Left lung (tissue), 10 donors: ENCODE results near the gene XPNPEP3. TPM values are rescaled to one million over a fixed set of nuclear protein-coding genes. Genes with fewer than 3 reads are reported as not detected.
A peak's percentile ranks its signal among the peaks of the same experiment; 100 is the strongest.

Experiments used
- ATAC-seq: fragments of 200-7000 bp; cut with Tn5 transposase; one replicate; pipeline ENCODE4 v1.9.1; 2020; ENCODE audit warnings: moderate library complexity
- DNase-seq, 4 donors: peaks; one replicate each; pipeline ENCODE4 v3.0.0-alpha.2; 2013 to 2020
- H3K27ac ChIP-seq, 2 donors: fragments of 200-600 bp; sonication (generic) in 1 of 2; one replicate each; pipeline versions ENCODE4 v1.5.0 to v1.8.0; 2020 to 2021
- H3K27me3 ChIP-seq, 2 donors: fragments of 200-600 bp; sonication (generic) in 1 of 2; one replicate each; pipeline versions ENCODE4 v1.5.0 to v1.8.0; 2020 to 2021
- H3K36me3 ChIP-seq, 2 donors: fragments of 200-600 bp; sonication (generic) in 1 of 2; one replicate each; pipeline versions ENCODE4 v1.5.0 to v1.8.0; 2020 to 2021
- H3K4me1 ChIP-seq, 2 donors: fragments of 200-600 bp; one replicate each; pipeline ENCODE4 v1.8.0; 2021
- H3K4me3 ChIP-seq, 2 donors: fragments of 200-600 bp; sonication (generic) in 1 of 2; one replicate each; pipeline versions ENCODE4 v1.5.0 to v1.8.0; 2020 to 2021; ENCODE audit warnings: mild to moderate bottlenecking in 1 of 2
- H3K9me3 ChIP-seq, 2 donors: fragments of 200-600 bp; sonication (generic) in 1 of 2; one replicate each; pipeline versions ENCODE4 v1.5.0 to v1.8.0; 2020 to 2021
- intact Hi-C, 2 donors: fragments of 100-400 bp; cut with DNase I; formaldehyde crosslinking; loops; one replicate each; pipeline versions ENCODE4 v1.11.2 to v1.14.2; 2022
- polyA plus RNA-seq, 6 donors: library from polyadenylated mRNA; unstranded; fragments of 120-200 nt; gene quantifications; one replicate each; pipeline ENCODE4 v1.2.1, GENCODE V29; 2013; ENCODE audit not compliant: insufficient read length in 6 of 6
- total RNA-seq, 2 donors: library from RNA; stranded (reverse); fragmentation: NEBNext Ultra II Directional; extraction: Animal tissue kit (Norgen Biotek cat#: 25700); gene quantifications; one replicate each; pipeline ENCODE4 v1.2.1, GENCODE V29; 2021
- TF ChIP-seq, protein P1 (sequence below), 2 donors: fragments of 200-600 bp; sonication (generic) in 1 of 2; IDR thresholded peaks; one replicate each; pipeline versions ENCODE4 v1.5.0 to v1.8.0; 2021; ENCODE audit warnings: antibody characterized with exemption in 2 of 2
- donor health status: DM: no; HTN: yes; CAD: no.
- donor health status: DM: no; HTN: no; CAD: no.

Gene XPNPEP3
- total and polyA plus RNA-seq, 8 donors: 12.1 to 25.6 (median 21.9) TPM

DNA sequence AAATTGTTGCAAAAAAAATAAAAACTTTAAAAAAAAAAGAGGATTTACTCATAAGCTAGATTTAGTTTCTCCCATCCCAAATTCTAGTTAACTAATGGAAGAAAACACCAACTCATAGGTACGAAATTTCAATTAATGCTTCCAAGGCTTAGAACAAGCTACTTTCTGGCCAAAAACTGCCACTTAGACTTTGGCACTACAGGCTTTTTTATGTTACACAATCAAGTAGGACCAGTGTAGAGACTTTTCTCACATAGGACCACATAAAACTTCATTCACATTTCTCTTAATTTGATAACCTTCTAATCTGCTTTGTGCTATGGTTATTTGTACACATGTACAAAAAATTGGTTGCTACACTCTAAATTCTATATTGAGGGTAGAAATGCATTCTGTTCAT lies 3.6 kb upstream of the XPNPEP3 start:
- Histone ChIP-seq H3K4me3 (no peak overlapping the region), H3K9me3 (no peaks in the 10 kb centered on the region), H3K27me3 (no peaks in the 10 kb centered on the region), H3K36me3 (peaks cover 0 to 26% of the 10 kb centered on the region in 2 donors), H3K27ac (no peak overlapping the region), H3K4me1 (peaks cover 37 to 48% of the 10 kb centered on the region in 2 donors)
- DNase-seq (no peak), ATAC-seq (no peak)
- TF ChIP-seq, protein P1, sequence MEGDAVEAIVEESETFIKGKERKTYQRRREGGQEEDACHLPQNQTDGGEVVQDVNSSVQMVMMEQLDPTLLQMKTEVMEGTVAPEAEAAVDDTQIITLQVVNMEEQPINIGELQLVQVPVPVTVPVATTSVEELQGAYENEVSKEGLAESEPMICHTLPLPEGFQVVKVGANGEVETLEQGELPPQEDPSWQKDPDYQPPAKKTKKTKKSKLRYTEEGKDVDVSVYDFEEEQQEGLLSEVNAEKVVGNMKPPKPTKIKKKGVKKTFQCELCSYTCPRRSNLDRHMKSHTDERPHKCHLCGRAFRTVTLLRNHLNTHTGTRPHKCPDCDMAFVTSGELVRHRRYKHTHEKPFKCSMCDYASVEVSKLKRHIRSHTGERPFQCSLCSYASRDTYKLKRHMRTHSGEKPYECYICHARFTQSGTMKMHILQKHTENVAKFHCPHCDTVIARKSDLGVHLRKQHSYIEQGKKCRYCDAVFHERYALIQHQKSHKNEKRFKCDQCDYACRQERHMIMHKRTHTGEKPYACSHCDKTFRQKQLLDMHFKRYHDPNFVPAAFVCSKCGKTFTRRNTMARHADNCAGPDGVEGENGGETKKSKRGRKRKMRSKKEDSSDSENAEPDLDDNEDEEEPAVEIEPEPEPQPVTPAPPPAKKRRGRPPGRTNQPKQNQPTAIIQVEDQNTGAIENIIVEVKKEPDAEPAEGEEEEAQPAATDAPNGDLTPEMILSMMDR (IDR thresholded peaks at IDR 0.05): no peak
- intact Hi-C loops: no loop called here

DNA sequence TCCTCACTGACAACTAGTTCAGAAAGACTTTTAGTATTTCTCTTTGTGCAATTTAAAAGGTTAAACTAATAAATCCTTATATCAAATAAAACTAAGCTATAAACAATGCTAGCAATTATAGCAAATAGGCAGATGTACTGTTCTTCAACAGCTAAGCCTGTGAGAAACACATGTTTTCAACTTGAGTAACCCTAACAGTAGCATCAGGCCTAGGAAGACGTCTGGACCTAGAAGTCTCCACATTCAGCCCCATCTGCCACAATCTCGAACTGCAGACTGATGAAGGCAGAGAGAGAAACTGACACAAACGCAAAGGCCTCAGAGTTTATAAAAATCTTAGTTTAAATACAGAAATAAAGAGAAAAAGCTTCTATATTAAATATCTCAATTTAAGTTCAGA lies 3.0 kb upstream of the XPNPEP3 start:
- Histone ChIP-seq H3K36me3 (peaks cover 0 to 19% of the 10 kb centered on the region in 2 donors), H3K27ac (no peak overlapping the region), H3K4me1 (peaks cover 41 to 49% of the 10 kb centered on the region in 2 donors), H3K9me3 (no peaks in the 10 kb centered on the region), H3K27me3 (no peaks in the 10 kb centered on the region), H3K4me3 (peak overlapping the region in 1 of 2 donors; percentile 93)
- DNase-seq (no peak), ATAC-seq (no peak)
- TF ChIP-seq, protein P1 (IDR thresholded peaks at IDR 0.05): no peak
- intact Hi-C loops: no loop called here

DNA sequence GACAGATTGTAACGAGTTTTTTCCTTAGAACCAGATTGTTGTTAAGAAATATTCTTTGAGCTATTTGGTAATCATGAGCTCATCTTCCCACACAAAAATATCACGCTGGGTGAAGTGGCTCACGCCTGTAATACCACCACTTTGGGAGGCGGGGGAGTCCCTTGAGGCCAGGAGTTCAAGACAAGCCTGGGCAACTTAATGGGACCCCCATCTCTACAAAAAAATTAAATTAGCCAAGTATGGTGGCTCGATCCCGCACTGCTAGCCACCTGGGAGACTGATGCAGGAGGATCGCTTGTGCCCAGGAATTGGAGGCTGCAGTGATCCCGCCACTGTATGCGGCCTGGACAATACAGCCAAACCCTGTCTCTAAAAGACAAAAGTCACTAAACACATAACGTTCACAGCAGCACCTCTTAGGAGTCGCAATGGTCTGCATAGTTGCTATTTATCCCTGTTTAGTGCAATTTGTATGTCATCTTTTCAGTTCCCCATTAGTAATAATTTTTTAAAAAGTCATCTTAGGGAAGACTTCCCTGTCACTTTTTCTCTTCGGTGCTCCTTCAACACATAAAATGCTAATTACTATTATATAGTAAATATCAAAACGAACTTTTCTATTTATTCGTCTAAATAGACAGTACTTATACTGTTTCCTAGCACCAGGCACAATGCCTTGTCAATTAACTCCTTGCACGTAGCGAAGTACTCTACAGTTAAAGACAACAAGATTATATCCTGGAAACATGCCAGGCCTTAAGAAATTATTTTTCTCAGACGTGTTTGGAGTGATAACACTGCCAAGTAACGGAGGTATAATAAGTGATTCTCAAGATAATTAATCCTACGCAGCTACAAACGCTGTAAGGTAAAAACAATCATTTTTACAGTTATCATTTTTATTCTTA lies 1.6 kb upstream of the XPNPEP3 start:
- H3K36me3 ChIP-seq: peaks cover 0 to 6% of the 10 kb centered on the region in 2 donors
- intact Hi-C loops: no loop called here
- no peak for ATAC-seq
- TF ChIP-seq, protein P1 (IDR thresholded peaks at IDR 0.05): no peak
- peak overlapping the region; percentile 73 to 93 for H3K4me3 ChIP-seq
- no peaks in the 10 kb centered on the region for H3K27me3 ChIP-seq
- H3K9me3 ChIP-seq: no peaks in the 10 kb centered on the region
- H3K4me1 ChIP-seq: peaks cover 41 to 49% of the 10 kb centered on the region in 2 donors
- DNase-seq: peak in 1 of 4 donors; percentile 28
- peak overlapping the region; percentile 98 to 99 for H3K27ac ChIP-seq

DNA sequence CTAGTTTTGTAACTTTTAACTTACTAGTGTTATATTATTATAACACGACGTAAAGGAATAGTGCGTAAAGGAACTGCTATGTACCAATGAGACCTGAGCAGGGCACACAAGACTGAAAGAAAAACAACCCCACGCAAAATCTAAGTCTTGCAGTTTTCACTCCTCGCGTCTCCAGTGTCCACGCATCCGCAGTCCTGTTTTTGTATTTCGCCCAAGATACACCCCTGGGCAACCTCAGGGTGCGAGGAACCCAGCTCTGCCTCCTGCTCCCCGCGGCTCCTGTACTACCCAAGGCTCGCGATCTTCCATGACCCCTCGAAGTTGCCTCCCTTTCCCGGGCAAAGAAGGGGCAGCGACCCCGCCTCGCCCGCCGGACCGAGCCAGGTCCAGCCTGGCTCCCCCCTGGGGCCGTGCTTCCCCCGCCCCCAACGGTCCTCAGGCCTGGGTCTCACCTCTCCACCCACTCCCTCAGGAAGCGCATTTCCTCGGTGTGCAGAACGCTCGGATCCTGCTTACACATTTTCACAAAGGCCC lies 902 bp upstream of the XPNPEP3 start:
- Histone ChIP-seq H3K9me3 (no peaks in the 10 kb centered on the region), H3K27ac (peak overlapping the region; percentile 98 to 99), H3K4me1 (peaks cover 41 to 44% of the 10 kb centered on the region in 2 donors), H3K27me3 (no peaks in the 10 kb centered on the region), H3K4me3 (peak overlapping the region; percentile 73 to 93), H3K36me3 (peaks cover 0 to 4% of the 10 kb centered on the region in 2 donors)
- TF ChIP-seq, protein P1 (IDR thresholded peaks at IDR 0.05): no peak
- ATAC-seq (peak; percentile 33), DNase-seq (peak in 3 of 4 donors; percentile 33 to 84 (median 43))
- intact Hi-C loops: no loop called here

DNA sequence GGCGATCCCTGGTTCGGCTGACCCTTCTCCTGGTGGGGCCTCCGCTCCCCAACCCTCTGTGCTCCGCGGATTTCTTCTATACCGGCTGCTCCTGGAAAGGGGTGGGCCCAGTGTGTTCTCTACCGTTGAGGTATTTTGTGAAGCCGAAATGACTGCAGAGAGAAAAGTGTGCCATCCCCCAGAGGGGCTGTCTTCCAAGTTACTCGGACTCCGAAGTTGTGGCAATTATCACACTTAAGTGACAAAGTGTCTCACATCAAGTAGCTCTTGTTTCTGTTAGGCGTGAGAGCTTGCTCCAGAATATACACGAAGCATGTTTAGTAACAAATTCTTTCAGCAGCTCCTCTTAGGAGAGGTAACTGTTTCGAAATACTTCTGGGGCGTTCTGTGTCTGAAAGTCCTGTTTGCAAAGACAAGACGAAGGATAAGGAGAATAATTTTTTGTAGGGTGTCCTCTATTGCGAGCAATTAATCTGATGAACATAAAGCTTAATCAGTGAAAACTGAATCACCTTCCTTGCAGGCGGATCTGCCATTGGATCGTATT lies 434 bp downstream of the XPNPEP3 start:
- ATAC-seq (no peak), DNase-seq (no peak)
- peak overlapping the region; percentile 73 to 93 for H3K4me3 ChIP-seq
- intact Hi-C loops: no loop called here
- peak overlapping the region; percentile 98 to 99 for H3K27ac ChIP-seq
- no peaks in the 10 kb centered on the region for H3K9me3 ChIP-seq
- H3K4me1 ChIP-seq: peaks cover 41 to 44% of the 10 kb centered on the region in 2 donors
- H3K27me3 ChIP-seq: no peaks in the 10 kb centered on the region
- TF ChIP-seq, protein P1 (IDR thresholded peaks at IDR 0.05): no peak
- H3K36me3 ChIP-seq: peaks cover 0 to 4% of the 10 kb centered on the region in 2 donors
